ENCODE results near the gene NAV2. TPM values are rescaled to one million over a fixed set of nuclear protein-coding genes. Genes with fewer than 3 reads are reported as not detected.
"Not testable (repeated sequence)": the region's sequence is repeated elsewhere in the genome, so short reads cannot be mapped to it uniquely, and the experiment has no call there.

The NAV2 gene
- total RNA-seq, 1 donor from 2014 or later, result 10.5 TPM

DNA sequence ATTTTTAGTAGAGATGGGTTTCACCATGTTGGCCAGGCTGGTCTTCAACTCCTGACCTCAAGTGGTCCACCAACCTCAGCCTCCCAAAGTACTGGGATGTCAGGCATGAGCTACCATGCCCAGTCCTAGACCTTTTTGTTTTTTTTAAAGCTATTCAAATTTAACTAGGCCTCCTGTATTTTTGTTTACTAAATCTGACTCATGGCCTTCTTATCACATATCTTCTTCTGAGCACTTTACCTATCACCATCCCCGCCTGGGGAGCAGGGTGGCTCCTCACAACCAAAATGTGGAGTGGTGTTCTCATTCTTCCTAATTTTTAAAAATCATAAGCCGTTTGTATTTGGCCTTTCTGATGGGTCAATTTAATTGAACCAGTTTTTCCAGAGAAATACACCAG lies 355.0 kb downstream of the NAV2 start:
- no peak for ATAC-seq (ENCODE audit: poor library complexity)
- no peak for DNase-seq
- intact Hi-C loops (cut with DNase I), result no loop called here

GRCh38 chr11:20068691-20069090 lies 356.1 kb downstream of the NAV2 start:
- no peak for ATAC-seq (ENCODE audit: poor library complexity)
- intact Hi-C loops (cut with DNase I), result no loop called here

DNA sequence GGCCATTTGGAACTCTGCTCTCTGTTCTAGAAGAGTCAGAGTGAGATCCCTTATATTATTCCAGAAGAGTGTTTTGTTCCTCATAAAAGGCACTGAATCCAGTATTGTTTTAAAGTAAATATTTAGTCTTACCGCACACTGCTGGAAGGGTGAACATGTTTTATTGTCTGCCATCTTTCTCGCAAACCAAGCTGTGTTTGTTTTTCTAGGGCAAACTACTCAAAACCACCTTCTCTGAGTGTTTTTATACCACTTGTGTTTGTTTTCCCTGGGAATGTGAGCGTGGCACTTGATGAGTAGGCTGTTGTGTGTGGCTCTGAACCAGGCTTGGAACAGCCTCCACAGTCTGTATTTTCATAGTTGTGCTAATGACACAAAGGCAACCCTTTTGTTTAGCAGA lies 357.8 kb downstream of the NAV2 start:
- intact Hi-C loops (cut with DNase I), result no loop called here
- ATAC-seq (ENCODE audit: poor library complexity), result no peak
- no peak for DNase-seq

More at GRCh38 chr11:20068691-20069090, 356.1 kb downstream of the NAV2 start:
- DNase-seq, result no peak

DNA sequence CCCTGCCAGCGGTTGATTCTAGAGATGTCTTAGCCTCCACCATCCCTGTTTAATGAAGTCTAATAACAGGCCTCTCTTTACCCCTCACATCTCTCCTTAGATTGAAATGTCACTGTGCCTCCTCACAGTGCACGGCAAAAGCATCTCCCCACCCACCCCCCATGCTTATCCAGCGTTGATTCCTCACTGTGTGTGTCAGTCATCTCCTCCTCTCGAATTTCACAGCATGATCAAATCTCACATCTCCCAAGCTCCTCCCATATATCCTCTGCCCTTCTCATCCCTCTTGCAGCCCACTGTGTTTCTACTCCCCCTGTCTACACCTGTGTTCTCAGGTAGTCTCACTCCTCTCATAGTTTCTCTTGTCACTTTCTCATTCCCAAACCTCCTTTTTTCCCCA lies 363.0 kb downstream of the NAV2 start:
- DNase-seq (no peak), ATAC-seq (ENCODE audit: poor library complexity) (no peak)
- intact Hi-C loops (cut with DNase I), result no loop called here

GRCh38 chr11:20078846-20079245 lies 366.2 kb downstream of the NAV2 start:
- DNase-seq (no peak), ATAC-seq (ENCODE audit: poor library complexity) (no peak)
- intact Hi-C loops (cut with DNase I), result no loop called here

DNA sequence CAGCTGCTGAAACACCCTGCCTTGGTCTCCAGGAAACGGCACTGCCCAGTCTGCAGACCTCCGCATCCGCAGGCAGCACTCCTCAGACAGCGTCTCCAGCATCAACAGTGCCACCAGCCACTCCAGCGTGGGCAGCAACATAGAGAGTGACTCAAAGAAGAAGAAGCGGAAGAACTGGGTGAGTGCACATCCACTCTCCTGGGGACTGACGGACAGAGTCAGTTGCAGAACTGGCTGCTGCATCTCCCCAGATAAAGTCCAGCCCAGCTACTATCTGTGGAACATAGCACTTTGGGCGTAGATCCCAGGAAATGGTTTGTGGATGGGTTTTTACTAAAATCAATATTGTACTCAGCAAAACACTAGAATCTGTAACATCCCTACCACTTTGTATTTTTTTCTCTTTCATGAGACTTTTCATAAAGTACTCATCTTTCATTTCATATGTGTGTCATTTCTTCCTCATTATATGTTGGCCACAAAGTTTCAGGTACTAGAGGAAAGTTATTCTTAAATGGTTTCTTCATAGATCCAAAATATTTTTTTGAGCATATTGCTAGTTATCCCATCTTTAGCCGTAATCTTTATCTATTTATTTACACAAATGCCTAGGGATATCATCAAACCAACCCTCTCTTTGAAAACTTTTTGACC lies 367.5 kb downstream of the NAV2 start:
- intact Hi-C loops (cut with DNase I), result no loop called here
- no peak for ATAC-seq (ENCODE audit: poor library complexity)
- no peak for DNase-seq

DNA sequence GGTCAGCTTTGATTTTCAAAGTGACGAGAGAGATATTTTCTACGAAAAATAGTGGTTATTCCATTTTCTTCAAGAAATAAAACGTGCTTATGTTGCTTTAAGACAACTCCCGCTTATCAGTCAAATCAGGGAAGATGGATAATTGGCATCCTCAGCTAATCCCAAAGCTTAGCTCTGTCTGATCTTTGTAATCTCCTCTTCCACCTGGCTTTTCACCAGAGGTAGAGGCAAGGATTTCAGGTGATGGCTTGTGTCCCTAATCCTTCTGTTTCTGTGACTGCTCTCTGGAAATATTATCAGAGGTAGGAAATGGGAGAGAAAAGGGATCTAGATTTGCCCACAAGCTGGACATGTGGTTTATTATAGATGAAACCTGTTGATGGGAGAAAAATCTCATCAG lies 368.7 kb downstream of the NAV2 start:
- ATAC-seq (ENCODE audit: poor library complexity), result no peak
- intact Hi-C loops (cut with DNase I), result no loop called here
- no peak for DNase-seq

DNA sequence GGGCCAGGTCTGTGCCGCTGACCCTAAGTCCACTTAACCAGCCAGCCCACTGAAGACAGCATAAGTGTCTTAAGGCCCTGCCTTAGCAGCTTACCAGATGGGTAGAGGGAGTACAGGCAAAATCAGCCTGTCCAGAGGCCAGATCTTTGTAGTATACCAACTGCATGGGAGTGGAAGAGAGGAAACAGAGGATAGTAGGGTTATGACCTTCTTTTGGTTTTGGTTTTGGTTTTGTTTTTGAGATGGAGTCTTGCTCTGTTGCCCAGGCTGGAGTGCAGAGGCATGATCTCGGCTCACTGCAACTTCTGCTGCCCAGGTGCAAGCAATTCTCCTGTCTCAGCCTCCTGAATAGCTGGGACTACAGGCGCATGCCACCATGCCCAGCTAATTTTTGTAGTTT lies 371.2 kb downstream of the NAV2 start:
- intact Hi-C loops (cut with DNase I); ATAC-seq (ENCODE audit: poor library complexity); DNase-seq: not testable (repeated sequence)

GRCh38 chr11:20084921-20085814 lies 372.5 kb downstream of the NAV2 start:
- ATAC-seq (ENCODE audit: poor library complexity) (no peak), DNase-seq (no peak)
- intact Hi-C loops (cut with DNase I), result no loop called here

- intact Hi-C loops (cut with DNase I), result no loop called here
- no peak for DNase-seq
- no peak for ATAC-seq (ENCODE audit: poor library complexity)
Observed at GRCh38 chr11:20085918-20086317, 373.3 kb downstream of the NAV2 start.

- intact Hi-C loops (cut with DNase I), result no loop called here
- DNase-seq (no peak), ATAC-seq (ENCODE audit: poor library complexity) (no peak)
Observed at GRCh38 chr11:20087118-20087521, 374.5 kb downstream of the NAV2 start.

GRCh38 chr11:20088397-20089225 lies 376.0 kb downstream of the NAV2 start:
- intact Hi-C loops (cut with DNase I), result no loop called here
- no peak for DNase-seq
- no peak for ATAC-seq (ENCODE audit: poor library complexity)

DNA sequence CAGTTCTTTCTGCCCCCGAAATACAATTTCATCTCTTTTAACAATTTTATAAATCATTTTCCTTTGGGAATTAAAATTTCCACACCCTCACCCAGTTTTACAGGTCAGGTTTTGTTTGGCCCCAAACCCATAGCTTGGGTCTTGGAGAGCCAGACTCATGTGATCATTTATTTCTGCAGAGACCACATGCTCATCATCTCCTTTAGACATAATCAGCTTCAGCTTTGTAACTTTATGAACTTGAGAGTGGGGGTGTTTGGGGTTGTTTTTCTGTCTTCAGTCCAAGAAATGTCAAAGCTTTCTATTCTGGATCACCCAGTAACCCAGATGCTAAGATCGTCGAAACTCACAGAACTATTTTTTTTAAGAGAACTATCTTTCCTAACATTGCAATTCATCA lies 376.7 kb downstream of the NAV2 start:
- intact Hi-C loops (cut with DNase I), result no loop called here
- ATAC-seq (ENCODE audit: poor library complexity) (no peak), DNase-seq (no peak)

DNA sequence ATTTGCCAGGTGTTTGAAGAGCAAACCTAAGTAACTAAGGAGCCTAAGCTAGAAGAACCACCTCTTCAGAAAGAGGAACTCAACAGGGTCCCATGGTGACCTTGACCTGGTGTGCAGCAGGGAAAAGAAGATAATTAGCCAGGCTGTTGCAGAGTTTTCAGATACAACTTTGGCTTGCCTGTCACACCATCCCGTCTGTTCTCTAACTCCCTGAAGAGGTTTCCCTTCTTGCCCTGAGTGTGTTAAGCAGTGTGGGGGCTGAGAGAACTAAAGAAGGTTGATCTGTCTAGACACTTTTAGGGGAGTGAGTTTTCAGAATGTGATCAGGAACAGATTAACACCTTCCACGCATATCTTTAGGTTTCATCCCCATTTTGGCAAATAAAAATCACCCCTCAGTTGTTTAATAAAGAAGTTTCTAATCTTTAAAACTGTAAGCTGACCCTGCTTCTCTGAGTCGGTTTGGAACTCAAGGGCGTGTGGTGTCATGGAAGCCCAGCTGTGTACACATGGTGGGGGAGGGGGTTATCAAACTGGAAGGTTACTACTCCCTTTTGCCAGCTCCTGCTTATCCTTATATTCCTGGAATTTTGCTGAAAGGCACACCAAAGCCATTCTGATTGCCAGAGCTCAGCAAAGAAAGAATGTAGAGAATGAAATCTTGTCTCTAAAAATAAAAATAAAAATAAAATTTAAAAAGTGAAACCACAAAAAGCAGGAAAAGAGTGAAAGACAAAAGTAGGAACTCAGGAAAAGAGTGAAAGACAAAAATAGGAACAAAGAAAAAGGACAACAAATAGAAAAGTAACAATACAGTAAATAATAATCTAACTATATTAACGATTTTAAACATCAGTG lies 377.4 kb downstream of the NAV2 start:
- intact Hi-C loops (cut with DNase I), result no loop called here
- peak; percentile 70 for ATAC-seq (ENCODE audit: poor library complexity)

DNA sequence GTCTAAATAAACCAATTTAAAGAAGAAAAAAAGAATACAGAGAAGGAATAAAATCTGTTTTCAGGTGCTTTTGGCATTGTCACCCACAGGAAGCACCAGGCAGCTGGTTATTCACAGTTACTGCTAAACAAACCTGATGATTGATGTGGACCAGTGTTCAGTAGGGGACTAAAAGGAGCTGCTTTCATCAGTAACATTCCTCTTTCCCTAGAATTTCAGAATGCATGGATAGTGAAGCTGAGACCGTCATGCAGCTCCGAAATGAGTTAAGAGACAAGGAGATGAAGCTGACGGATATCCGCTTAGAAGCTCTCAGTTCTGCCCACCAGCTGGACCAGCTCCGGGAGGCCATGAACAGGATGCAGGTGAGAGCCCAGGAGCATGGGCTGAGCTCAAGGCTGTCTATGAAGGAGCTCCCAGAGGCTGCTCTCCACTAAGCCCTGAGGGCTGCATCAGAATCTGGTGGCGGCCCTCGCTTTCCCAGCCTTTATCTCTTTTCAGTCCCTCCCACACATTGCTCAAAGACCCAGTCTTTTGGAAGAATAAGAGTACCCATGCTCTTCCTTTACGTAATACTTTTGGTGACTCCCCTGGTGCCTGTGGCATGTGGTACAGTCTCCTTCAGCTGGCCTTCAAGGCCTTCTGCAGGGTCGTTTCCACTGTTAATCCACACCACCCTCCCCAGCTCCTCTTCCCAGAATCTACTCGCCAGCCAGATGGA lies 378.2 kb downstream of the NAV2 start:
- no peak for DNase-seq
- intact Hi-C loops (cut with DNase I), result no loop called here
- no peak for ATAC-seq (ENCODE audit: poor library complexity)

More for the DNA sequence above, 377.4 kb downstream of the NAV2 start:
- no peak for DNase-seq

DNA sequence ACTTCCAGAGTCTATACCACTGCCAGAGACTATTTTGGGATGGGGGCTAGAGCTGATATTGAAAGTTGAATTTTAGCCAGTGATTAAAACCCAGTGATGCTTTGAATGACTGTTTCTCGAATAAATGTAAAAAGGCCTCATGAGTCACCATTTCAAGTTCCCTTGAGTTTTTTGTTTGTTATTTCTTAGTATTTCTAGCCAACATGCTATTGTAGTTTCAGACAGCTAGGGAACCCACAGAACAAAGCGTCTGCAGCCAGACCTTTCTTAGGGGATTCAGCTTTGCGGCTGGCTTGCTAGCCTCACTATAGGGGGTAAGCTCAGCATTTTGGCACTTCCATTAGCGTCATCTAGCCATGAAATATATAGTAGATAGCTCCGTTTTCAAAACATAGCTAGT lies 381.1 kb downstream of the NAV2 start:
- intact Hi-C loops (cut with DNase I), result no loop called here
- DNase-seq (no peak), ATAC-seq (ENCODE audit: poor library complexity) (no peak)

DNA sequence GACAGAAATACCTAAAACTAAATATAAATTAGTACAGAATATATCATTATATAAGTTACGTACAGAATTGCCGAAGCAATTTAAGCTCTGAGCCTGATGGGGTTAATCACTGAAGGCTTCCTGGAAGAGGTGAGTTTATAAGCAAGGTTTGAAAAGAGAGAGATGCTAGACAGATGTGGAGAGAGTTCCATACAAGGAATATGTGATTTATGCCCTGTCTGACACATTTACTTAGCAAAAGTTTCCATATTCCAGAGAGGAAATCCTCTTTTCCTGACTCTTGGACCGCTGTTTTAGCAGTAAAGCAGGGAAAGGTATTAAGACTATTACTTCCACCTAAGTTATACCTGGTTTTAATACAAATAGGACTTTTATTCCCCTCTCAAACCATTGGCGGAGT lies 382.6 kb downstream of the NAV2 start:
- intact Hi-C loops (cut with DNase I), result no loop called here
- DNase-seq (no peak), ATAC-seq (ENCODE audit: poor library complexity) (no peak)

Measured in Right ventricle myocardium superior (tissue), 1 donor.